Mesothelial cell of epicardium (in vitro differentiated cells): ENCODE results near the gene C20orf141. TPM values are rescaled to one million over a fixed set of nuclear protein-coding genes. Genes with fewer than 3 reads are reported as not detected.

Experiments
- DNase-seq, 2 experiments: peaks; one replicate each; pipeline ENCODE4 v3.0.0; 2021; ENCODE audit warnings: low spot score in 2 of 2; ENCODE audit not compliant: unreplicated experiment in 2 of 2
- H3K27ac Mint-ChIP-seq: 2 replicates; pipeline ENCODE4 v1.8.0; 2021; ENCODE audit warnings: mixed read lengths
- H3K27me3 Mint-ChIP-seq: 2 replicates; pipeline ENCODE4 v1.8.0; 2021; ENCODE audit warnings: low read depth, mixed read lengths
- H3K36me3 Mint-ChIP-seq: 2 replicates; pipeline ENCODE4 v1.8.0; 2021; ENCODE audit warnings: mixed read lengths
- H3K4me1 Mint-ChIP-seq: 2 replicates; pipeline ENCODE4 v1.8.0; 2021; ENCODE audit warnings: mixed read lengths
- H3K4me3 Mint-ChIP-seq: 2 replicates; pipeline ENCODE4 v1.8.0; 2021; ENCODE audit warnings: mild to moderate bottlenecking, moderate library complexity, mixed read lengths
- H3K9me3 Mint-ChIP-seq: 2 replicates; pipeline ENCODE4 v1.8.0; 2021; ENCODE audit warnings: mixed read lengths
- CTCF ChIP-seq: fragments of 200-600 bp; sonication (generic); IDR thresholded peaks from one replicate; pipeline ENCODE4 v1.5.0; 2021; ENCODE audit warnings: antibody characterized with exemption; ENCODE audit not compliant: unreplicated experiment
- total RNA-seq: library from RNA; stranded (reverse); gene quantifications from 3 replicates; pipeline ENCODE4 v1.2.1, GENCODE V29; 2021

Gene C20orf141
- total RNA-seq, 1 donor from 2014 or later: not detected

GRCh38 chr20:2816030-2816582 is 1.3 kb downstream of the C20orf141 start, which contains the start of gene TMEM239:
TSS of gene TMEM239 (plus strand) at chr20:2816364. CDS start at chr20:2816555, 191 bp downstream.
- Mint-ChIP-seq H3K4me1 (peaks cover 38% of the 10 kb centered on the region), H3K9me3 (peaks cover 17% of the 10 kb centered on the region), H3K27me3 (no peaks in the 10 kb centered on the region), H3K27ac (peak within 1 kb of the TSS; percentile 86), H3K36me3 (no peaks in the 10 kb centered on the region), H3K4me3 (no peak within 1 kb of the TSS)
- no peak for DNase-seq
- TF ChIP-seq CTCF: no peak

GRCh38 chr20:2816583-2817340 is 2.0 kb downstream of the C20orf141 start:
- Mint-ChIP-seq H3K27me3 (peaks cover 3% of the 10 kb centered on the region), H3K9me3 (peaks cover 12% of the 10 kb centered on the region)
- DNase-seq: no peak

GRCh38 chr20:2817341-2817726 is 2.5 kb downstream of the C20orf141 start:
- no peak for DNase-seq
- Mint-ChIP-seq H3K27ac (peak overlapping the region; percentile 30), H3K4me1 (peaks cover 46% of the 10 kb centered on the region), H3K27me3 (peaks cover 3% of the 10 kb centered on the region), H3K36me3 (no peaks in the 10 kb centered on the region), H3K9me3 (peaks cover 7% of the 10 kb centered on the region), H3K4me3 (no peak overlapping the region)
- no peak for TF ChIP-seq CTCF

More at GRCh38 chr20:2816583-2817340, 2.0 kb downstream of the C20orf141 start:
- Mint-ChIP-seq H3K4me3 (no peak overlapping the region), H3K27ac (peak overlapping the region; percentile 36), H3K4me1 (peaks cover 42% of the 10 kb centered on the region), H3K36me3 (no peaks in the 10 kb centered on the region)
- no peak for TF ChIP-seq CTCF

- Mint-ChIP-seq H3K27me3 (peaks cover 3% of the 10 kb centered on the region), H3K9me3 (peaks cover 3% of the 10 kb centered on the region), H3K4me1 (peaks cover 46% of the 10 kb centered on the region), H3K4me3 (no peak overlapping the region), H3K27ac (peak overlapping the region; percentile 93), H3K36me3 (no peaks in the 10 kb centered on the region)
- no peak for TF ChIP-seq CTCF
- DNase-seq: no peak
Measured at GRCh38 chr20:2817891-2818595, 3.3 kb downstream of the C20orf141 start.

- peaks cover 3% of the 10 kb centered on the region for H3K27me3 Mint-ChIP-seq
- peak overlapping the region; percentile 56 for H3K4me3 Mint-ChIP-seq
- peak overlapping the region; percentile 99 for H3K27ac Mint-ChIP-seq
- TF ChIP-seq CTCF: no peak
- H3K36me3 Mint-ChIP-seq: no peaks in the 10 kb centered on the region
- H3K4me1 Mint-ChIP-seq: peaks cover 30% of the 10 kb centered on the region
- DNase-seq: peak in 1 of 2 experiments; percentile 59
- H3K9me3 Mint-ChIP-seq: no peaks in the 10 kb centered on the region
Measured at GRCh38 chr20:2820084-2820895, 5.5 kb downstream of the C20orf141 start.
